HFFc6 (cell line): ENCODE results near the gene GAPT. TPM values are rescaled to one million over a fixed set of nuclear protein-coding genes. Genes with fewer than 3 reads are reported as not detected.

Source experiments
- DNase-seq: peaks from one replicate; pipeline ENCODE4 v3.0.0-alpha.2; 2018
- H3K27ac Mint-ChIP-seq: 2 replicates; pipeline ENCODE4 v1.8.0; 2020; ENCODE audit warnings: mild to moderate bottlenecking, mixed read lengths
- H3K27me3 Mint-ChIP-seq: 2 replicates; pipeline ENCODE4 v1.8.0; 2021; ENCODE audit warnings: mild to moderate bottlenecking, moderate library complexity, mixed read lengths; ENCODE audit not compliant: insufficient read depth
- H3K36me3 Mint-ChIP-seq: 2 replicates; pipeline ENCODE4 v1.8.0; 2021; ENCODE audit warnings: low read depth, mixed read lengths
- H3K4me1 Mint-ChIP-seq: 2 replicates; pipeline ENCODE4 v1.8.0; 2020; ENCODE audit warnings: low read depth, mixed read lengths
- H3K4me3 Mint-ChIP-seq: 2 replicates; pipeline ENCODE4 v1.8.0; 2020; ENCODE audit warnings: mild to moderate bottlenecking, moderate library complexity, mixed read lengths
- H3K9me3 Mint-ChIP-seq: 2 replicates; pipeline ENCODE4 v1.8.0; 2020; ENCODE audit warnings: mild to moderate bottlenecking, mixed read lengths
- CTCF ChIP-seq: fragments of 200-600 bp; sonication (generic); IDR thresholded peaks from 2 replicates; pipeline ENCODE4 v1.5.0; 2021; ENCODE audit warnings: antibody characterized with exemption, mild to moderate bottlenecking
- total RNA-seq, 6 experiments: library from RNA; stranded (reverse); fragmentation: NEBNext Ultra II Directional; extraction: Animal tissue kit (Norgen Biotek cat#: 25700); gene quantifications; 2 replicates in 1 of 6; 3 replicates in 5 of 6; pipeline ENCODE4 v1.2.3, GENCODE V29; 2021

Gene GAPT
- total RNA-seq, 6 experiments from 2014 or later = not detected

- H3K4me1 Mint-ChIP-seq = peaks cover 39% of the 10 kb centered on the region
- TF ChIP-seq CTCF = no peak
- H3K9me3 Mint-ChIP-seq = no peaks in the 10 kb centered on the region
- H3K36me3 Mint-ChIP-seq = peaks cover 21% of the 10 kb centered on the region
- DNase-seq = no peak
- H3K27ac Mint-ChIP-seq = peak overlapping the region; percentile 43
- H3K27me3 Mint-ChIP-seq = peaks cover 6% of the 10 kb centered on the region
- no peak overlapping the region for H3K4me3 Mint-ChIP-seq
Measured at GRCh38 chr5:58462154-58462553, 29.1 kb upstream of the GAPT start.

- Mint-ChIP-seq H3K27me3 (peaks cover 6% of the 10 kb centered on the region), H3K9me3 (no peaks in the 10 kb centered on the region), H3K36me3 (peaks cover 16% of the 10 kb centered on the region), H3K27ac (peak overlapping the region; percentile 43; the same call in 1 of the 2 replicates), H3K4me1 (peaks cover 38% of the 10 kb centered on the region), H3K4me3 (no peak overlapping the region)
- DNase-seq = peak; percentile 61
- peak; percentile 86 for TF ChIP-seq CTCF
Measured at GRCh38 chr5:58462623-58463230, 28.5 kb upstream of the GAPT start.

- Mint-ChIP-seq H3K27me3 (no peaks in the 10 kb centered on the region; the same call in none of the 2 replicates), H3K4me1 (peaks cover 19% of the 10 kb centered on the region), H3K27ac (no peak overlapping the region), H3K4me3 (no peak overlapping the region), H3K36me3 (no peaks in the 10 kb centered on the region), H3K9me3 (no peaks in the 10 kb centered on the region)
- TF ChIP-seq CTCF = peak; percentile 28; the same call in 1 of the 2 replicates
- DNase-seq = peak; percentile 45
Measured at GRCh38 chr5:58466939-58467338, 24.3 kb upstream of the GAPT start.

- H3K4me3 Mint-ChIP-seq = no peak overlapping the region
- H3K4me1 Mint-ChIP-seq = peaks cover 12% of the 10 kb centered on the region
- TF ChIP-seq CTCF = no peak
- H3K27me3 Mint-ChIP-seq = no peaks in the 10 kb centered on the region; the same call in none of the 2 replicates
- H3K36me3 Mint-ChIP-seq = no peaks in the 10 kb centered on the region
- no peak overlapping the region for H3K27ac Mint-ChIP-seq
- H3K9me3 Mint-ChIP-seq = peaks cover 7% of the 10 kb centered on the region; the same call in 1 of the 2 replicates
- DNase-seq = no peak
Measured at GRCh38 chr5:58469896-58470295, 21.3 kb upstream of the GAPT start.

GRCh38 chr5:58475404-58475803 lies 15.8 kb upstream of the GAPT start:
- peaks cover 6% of the 10 kb centered on the region; the same call in 1 of the 2 replicates for H3K4me1 Mint-ChIP-seq
- TF ChIP-seq CTCF = no peak
- H3K9me3 Mint-ChIP-seq = peaks cover 16% of the 10 kb centered on the region; the same call in 1 of the 2 replicates
- H3K4me3 Mint-ChIP-seq = no peak overlapping the region
- no peak overlapping the region for H3K27ac Mint-ChIP-seq
- no peak for DNase-seq
- H3K27me3 Mint-ChIP-seq = no peaks in the 10 kb centered on the region; the same call in 1 of the 2 replicates
- H3K36me3 Mint-ChIP-seq = peaks cover 7% of the 10 kb centered on the region
